Fibroblast of skin of right biceps (primary cell): ENCODE measurements around the gene SLC2A1.

ENCODE experiments used
- DNase-seq: peaks from one replicate; pipeline ENCODE4 v3.0.0-alpha.2; 2013

SLC2A1 gene

DNA sequence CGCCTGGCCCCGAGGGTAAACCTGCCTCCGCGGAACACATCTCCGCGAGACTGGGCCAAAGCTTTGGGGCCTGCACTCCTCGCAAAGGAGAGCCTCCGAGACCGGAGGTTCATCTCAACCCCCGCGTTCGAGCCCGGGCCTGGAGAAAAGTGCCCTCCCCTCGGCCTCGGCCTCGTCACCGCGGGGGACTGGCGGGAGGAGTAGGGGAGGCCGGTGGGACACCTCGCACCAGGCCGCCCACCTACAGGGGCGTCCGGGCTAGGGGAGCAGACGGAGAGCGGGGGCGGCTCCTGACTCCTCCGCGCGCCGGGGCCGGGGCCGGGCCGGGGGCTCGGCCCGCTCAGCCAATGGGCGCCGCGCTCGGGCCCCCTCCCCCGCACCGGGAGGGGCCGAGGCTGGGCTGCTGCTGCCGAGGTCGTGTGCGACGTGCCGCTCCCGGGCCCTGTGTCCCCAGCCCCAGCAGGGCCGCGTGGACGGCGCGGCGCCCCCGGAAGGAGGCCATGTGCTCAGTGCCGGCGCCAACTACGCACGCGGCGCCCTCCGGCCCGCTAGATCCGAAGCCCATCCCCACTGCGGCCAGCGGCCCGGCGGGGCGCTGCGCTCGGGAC is 684 bp downstream of the SLC2A1 start:
- DNase-seq, result peak; percentile 81

DNA sequence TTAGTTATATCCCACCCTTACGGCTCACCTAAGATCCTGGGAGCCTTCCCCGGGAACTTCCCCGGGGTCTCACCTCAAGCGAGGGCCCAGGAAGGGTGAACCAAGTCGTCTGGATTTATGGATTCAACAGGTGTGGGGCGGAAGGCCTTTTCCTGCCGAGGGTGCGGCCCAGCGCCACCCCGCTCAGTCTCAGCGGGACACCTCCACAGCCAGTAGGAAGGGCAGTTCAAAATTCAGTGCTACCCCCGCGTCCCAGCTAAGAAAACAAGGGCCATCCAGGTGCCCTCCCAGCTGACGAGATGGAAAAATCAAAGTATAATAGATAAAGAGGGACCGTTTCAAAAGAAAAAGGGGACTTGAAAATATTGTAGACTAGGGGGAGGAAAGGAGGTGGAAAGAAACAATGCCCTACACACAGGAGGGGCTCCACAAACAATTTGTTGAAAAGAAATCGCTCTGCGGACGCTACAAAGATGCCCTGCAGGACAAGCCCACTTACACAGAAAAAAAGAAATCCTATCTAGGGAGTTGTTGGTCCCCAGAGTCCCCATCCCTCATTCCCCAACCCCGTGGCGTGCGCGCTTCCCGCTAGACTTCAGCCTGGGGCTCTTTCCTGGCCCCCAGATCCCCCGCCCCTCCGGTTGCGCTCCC is 1.3 kb downstream of the SLC2A1 start:
- no peak for DNase-seq

DNA sequence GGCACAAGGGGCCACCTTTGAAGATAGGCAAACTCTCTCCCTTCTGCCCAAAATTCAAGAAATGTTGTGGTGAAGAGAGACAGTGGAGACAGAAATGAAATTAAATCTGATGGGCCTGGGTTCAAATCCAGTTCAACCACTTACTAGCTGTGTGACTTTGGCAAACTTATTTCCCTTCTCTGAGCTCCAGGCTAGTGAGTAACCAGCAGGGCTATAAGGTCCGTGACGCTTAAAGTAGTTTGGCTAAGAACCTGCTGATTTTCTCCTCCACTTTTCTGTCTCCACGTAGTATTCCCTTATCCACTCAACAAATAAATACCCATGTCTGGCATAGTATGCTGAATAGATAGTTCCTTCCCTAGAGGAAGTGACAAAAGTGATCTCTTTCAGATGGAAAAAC is 1.9 kb downstream of the SLC2A1 start:
- no peak for DNase-seq

DNA sequence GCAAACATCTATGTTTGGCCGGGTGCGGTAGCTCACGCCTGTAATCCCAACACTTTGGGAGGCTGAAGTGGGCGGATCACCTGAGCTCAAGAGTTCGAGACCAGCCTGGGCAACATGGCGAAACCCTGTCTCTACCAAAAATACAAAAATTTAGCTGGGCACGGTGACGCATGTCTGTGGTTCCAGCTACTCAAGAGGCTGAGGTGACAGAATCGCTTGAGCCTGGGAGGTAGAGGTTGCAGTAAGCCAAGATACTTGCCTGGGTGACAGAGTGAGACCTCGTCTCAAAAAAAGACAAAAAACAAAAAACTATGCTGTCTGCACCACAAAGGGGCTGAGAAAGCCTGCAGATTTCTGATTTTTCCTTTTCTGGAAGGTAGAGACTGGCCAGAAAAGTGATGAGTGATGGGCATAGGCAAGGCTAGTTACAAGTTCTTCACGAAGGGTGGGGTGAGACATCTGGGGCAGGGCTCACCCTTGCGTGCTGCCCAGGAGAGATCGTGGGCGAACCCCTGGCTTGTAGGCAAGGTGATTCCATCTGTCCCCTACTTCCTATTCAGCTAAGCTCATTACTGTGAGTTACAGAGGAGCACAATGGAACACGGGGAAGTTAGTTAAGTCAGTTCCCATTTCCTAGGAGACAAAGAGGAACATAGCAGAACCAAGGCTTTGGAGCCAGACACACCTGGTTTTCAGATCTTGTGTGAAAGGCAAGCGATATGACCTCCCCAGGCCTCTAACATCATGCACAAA is 3.2 kb downstream of the SLC2A1 start:
- no peak for DNase-seq

DNA sequence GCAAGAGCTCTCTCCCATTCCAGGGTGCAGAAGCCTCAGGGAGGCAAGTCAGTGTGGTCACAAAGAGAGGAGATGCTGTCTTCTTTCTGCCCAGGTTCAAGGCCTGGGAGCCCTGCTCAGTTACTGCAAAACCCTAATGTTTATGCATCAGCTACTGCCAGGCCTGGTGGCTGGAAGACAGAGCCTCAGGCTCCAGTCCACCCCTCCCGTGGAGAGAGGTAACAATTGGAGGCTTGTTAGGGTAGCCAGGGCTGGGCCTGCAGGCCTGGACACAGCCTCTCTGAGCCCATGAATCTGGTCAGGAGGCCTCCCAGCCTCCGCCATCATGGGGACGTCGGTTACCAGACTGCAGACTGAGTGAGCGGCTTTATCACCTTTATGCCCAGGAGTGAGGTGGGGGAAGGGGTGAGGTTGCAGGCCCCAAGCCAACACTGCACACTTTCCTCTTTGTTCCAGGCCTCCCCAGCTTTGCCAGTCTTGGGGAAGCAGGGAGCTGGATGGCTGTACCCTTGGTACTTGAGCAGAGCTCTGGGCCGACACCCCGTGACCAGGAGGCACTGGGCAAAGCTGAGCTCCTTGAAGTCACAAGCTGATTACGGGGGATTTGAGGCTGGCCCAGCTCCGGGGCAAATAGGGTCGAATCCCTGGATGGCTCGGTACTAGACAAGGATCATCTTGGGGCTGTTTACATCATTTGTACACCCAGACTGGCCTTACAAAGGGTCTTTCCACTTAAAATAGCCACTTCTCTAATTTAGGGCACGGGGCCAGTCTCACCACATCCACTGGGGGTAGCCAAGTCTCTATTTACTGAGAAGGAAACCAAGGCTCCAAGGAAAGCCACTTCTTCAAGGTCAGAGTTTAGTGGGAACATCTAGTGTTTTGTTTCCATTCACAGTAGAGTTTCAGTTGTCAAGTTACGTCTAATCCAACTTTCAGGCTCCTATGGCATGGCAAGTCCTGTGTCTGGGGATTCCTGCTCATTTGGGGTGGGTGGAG is 5.2 kb downstream of the SLC2A1 start:
- no peak for DNase-seq

DNA sequence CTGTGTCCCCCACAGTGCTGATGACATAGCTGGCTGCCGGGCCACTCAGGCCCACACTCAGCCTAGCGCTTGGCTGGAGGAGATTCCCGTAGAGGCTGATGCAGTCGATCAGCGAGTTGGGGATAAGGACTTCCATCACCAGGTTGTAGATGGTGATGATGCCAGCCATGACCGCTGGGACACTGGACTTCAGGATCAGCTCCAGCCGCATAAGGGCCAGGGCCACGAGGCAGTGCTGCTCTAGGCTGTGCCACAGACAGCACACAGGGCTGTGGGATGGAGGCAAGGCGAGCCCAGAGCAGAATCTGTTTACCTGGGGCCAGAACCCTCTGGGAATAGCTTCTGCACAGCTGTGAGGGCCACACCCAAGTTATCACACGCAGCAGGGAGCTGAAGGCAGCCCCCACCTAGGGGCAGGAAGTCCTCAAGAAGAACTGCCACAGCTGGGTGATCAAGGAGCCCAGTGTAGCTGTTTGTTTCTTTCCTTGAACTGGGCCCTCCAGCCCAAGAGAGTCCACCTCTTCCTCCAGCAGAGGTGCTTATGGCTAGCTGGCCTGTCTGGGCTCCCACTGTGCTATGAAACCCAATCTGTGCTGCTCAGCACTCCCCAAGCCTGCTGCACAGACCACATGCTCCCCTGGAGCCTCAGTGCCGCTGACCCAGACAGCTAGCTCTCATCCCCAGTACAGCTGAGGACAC is 6.2 kb downstream of the SLC2A1 start:
- DNase-seq, result no peak

DNA sequence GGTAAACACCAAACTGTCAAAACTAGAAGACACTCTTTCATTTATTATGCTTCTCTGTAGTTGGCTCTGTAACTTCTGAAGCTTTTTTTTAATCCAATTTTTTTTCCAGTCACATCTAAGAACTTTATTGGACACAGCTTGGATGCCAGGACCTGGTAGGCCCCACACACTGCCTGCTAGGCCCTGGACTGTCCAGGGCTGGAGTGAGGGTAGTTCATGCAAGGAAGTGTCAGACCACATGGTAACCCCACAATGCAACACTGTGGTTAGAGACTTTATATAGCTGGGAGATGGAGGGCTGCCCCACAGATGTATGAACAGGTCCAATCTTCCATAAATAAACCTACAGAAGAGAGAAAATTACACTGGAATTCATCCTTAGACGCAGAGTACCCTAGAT is 7.1 kb downstream of the SLC2A1 start:
- no peak for DNase-seq

DNA sequence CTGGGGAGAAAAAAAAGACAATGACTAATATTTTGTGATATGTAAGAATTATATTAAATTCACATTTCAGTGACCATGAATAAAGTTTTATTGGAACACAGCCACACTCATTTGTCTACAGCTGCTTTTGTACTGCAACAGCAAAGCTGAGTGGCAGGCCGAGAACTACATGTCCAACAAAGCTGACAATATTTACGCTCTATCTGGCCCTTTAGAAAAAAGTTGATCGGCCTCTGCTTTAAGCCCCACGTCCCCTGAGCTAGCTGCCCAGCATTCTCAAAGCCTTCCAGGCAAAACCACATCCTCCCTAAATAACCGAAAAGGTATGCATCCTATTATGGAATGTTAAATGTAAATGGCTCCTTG is 8.6 kb downstream of the SLC2A1 start:
- DNase-seq, result peak; percentile 89

DNA sequence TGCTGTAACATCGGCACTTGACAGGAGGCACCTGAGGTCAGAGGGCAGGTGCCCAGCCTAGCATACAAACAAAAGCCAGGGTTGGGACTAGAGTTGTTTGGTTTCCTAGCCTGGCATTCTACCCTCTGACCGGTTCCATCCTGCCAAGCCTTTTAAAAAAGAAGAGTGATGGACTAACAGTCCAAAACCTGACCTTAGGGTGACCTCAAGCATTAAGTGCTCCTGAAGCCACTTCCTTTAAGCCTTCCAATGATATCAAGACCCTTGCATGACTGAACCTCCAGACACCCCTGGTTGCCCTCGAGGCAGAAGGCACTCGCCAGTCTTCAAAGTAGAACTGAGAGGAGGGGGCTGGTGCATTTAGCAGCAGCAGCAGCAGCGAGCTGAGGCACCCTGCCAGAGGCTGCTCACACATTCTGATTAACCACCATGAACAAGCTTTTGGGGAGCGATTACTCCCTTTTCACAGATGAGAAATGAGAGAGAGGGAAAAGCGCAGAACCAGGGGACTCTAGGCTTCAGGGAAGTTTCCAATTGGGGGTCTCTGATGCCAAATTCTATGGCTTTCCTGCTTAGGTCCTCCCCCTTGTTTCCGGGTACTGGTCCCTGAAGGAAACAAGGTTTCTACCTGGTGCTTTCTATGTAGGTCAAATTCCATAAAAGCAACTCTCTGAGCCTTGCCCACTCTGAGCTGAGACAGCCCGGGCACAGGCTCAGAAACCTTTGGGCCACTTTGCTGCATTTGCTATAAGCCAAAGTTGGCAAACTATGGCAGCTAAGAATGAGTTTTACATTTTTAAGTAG is 9.2 kb downstream of the SLC2A1 start:
- DNase-seq, result peak; percentile 30

DNA sequence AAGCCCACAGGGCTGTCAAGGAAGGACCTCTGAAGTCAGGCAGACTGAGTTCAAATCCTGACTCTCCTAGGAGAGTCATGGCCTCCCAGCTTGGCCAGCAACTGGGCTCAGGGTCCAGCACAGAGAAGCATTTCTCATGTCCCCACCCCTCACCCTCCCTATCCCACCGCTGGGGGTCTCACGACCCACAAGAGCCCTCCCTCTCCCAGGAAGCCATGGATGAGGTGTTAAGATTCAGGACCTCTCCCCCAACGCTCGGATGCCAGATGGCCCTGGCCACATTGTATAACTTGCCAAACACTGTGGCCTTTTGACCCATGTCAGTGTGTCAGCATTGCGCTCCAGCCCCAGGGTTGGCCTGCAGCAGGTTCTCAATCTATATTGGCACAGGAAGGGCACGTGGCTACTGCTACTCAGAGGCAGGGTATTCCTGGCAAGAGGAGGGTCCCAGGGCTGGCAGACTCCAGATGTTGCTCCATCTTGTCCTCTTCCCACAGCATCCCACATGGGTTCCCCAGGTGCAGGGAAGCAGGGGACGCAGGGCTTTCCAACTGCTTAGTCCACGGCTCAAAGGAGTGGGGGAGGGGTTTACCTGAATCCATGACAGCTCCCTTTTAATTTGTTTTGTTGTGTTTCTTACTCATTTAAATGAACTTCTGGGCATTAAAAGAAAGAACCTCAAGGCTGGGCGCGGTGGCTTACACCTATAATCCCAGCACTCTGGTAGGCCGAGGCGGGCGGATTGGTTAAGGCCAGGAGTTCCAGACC is 10.5 kb downstream of the SLC2A1 start:
- no peak for DNase-seq

DNA sequence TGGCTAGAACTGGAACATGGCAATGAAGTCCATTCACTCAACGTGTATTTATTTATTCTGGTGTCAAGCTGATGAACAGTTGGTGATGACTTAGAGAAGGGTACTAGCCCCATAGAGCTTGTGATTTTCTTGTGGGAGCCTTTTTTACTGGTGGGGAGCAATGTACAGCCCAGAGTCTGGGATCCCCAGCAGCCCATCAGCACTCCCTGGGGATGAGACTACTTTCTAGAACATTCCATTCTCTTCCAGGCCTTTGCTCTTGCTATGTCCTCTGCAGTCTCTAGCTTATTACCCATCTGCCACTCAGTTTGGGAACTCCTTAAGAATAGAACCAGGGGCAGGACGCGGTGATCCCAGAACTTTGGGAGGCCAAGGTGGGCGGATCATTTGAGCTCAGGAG is 11.6 kb downstream of the SLC2A1 start:
- DNase-seq, result no peak

DNA sequence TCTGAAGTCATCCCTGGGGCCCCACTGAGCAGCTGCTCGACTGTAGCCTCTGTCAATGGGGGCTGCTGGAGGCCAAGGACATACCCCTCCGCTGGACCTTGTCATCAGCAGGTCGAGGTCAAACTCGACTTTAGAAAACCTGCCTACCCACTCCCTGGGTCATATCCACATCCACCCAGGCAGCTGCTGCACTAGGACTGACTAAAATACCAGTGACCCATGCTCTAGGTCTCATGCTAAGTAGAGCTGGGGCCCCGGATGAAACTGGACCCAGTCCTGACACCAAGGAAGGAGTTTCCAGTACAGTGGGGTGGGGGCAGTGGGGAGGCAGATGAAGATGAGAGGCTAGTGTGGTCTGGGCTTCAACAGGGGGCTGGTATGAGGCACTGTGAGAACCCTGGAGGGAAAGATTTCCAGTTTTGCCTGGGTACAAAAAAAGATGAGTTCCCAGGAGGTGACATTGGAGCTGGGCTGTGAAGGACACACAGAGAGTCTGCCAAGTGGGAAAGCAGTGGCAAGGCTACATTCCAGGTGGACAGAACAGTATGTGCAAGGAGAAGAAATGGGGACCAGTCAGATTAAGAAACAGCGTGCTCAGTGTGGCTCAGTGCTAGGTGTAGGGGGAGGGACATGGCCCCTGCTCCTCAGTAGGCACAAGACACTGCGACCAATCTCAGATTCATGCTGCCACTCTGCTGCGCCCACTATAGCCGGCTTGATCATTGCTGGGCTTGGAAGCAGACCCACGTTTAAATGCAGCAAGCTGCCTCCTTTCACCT is 12.4 kb downstream of the SLC2A1 start:
- DNase-seq, result no peak

DNA sequence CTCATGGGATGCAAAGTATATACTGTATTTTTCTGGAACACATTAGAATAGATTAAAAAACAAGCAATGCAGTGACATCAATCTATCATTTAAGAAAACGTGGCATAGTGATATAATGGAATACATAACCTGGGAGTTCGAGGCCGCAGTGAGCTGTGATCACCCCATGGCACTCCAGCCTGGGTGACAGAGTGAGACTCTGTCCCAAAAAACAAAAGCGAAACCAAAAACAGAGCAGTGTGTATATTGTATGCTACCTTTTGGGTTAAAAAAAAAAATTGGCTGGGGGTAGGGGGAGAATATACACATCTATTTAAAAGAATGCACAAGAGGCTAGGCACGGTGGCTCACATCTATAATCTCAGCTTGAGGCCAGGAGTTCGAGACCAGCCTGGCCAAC is 13.5 kb downstream of the SLC2A1 start:
- DNase-seq, result no peak

DNA sequence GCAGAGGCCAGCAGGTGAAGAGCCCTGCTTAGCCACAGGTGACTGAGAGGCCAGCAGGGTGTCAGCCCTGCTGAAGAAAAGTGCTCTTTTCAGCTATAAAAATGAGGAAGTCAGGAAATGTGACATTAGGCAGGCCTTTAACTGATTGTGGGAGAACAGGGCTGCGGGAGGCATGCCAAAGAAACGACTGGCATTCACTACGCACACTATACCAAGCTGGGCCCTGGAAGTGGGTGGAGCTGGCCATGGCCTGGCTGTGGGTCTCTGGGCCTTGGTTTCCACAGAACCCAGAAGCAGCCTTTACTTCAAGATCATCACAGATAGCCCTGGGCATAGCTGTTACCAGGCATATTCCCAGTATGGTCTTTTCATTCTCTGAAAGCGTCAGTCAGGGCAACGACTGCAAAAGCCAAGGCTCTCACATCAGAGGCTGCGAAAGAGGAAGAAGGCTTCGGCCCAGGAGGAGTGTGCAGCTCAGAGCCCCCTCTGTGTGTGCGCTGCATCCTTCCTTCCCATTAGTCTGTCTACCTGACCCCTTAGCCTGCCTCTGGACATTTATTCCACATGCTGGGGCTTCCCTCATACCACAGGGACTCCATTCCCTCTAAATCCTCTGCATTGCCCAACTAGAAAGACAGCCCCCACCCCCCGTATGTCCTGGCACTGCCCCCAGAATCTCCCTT is 14.3 kb downstream of the SLC2A1 start:
- no peak for DNase-seq

DNA sequence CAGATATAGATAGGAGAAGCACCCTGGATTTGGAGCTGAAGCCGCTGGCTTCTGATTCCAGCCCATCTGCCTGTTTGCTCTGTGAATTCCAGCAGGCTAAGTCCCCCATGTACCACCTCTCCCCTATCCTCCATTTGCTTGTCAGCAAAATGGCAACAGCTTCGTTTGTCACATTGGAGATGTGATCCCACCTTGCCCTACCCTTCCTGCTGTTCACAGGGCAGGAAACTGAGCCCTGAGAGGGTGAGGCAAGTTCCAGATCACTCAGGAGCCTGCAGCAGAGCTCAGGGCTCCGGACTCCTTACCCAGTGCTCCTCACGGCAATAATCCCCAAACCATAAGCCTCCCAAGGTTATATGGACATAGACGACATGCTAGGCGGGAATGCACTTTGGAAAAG is 14.9 kb downstream of the SLC2A1 start:
- no peak for DNase-seq

DNA sequence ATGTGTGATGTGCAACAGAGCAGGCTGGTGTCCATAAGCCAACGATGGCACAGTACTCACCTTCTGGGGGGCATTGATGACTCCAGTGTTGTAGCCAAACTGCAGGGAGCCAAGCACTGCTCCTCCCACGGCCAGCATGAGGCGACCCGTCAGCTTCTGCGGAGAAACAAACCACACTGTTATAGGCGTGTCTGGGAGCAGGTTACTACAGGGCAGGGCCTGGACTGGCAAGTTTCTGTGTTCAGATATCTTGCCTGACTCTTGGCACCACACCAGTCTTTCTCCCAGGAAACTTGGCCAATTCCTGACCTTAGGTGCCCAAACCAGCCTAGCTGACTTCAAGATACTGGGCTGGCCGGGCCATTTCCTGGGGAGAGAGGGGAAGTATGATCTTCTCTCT is 15.5 kb downstream of the SLC2A1 start:
- DNase-seq, result no peak

DNA sequence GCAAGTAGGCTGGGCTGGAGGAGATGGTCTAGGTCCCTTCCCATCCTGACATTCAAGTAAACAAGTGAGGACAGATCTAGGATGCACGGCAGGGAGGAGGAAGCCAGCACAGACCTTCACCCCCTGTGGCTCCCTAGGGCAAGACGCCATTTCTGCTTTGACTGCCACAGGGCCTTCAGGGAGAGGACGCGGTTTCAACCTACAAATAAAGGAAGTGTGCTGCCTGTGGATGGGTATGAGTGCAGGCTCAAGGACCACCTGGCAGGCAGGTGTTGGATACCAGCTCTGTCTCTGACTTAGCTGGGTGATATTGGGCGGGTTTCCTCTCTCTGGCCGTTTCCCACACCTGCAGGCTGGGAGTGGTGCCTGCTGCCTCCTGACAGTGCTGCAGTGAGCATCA is 16.2 kb downstream of the SLC2A1 start:
- no peak for DNase-seq

DNA sequence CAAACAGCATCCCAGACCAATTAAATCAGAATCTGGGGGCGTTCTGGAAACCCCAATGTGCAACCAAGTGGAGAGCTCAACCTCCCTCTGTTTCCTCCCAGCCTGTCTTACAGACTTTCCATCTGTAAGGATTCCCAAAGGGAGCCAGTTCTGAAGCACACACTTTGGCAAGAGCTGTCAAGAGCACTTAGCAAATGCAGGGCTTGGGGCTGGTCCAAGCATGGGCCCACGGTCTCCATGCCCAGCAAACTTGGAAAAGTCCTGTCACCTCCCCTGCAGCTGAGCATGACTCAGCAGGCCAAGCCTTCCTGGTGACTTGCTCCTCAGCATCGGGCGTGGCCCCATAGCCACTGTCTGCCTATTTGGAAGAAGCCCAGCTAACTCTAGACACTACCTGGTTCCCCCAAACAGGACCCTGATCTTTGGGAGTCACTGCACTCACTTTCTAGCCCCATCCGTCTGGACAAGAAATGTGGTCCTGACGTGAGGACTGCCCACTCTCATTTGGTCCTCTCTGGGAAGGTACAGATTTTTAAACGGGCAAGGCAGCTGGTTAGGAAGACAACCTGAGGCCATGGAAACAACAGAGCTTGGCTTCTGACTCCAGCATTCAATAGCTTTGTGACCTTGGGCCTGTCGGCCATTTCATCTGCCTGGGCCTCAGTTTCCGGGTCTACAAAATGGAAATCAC is 16.9 kb downstream of the SLC2A1 start:
- DNase-seq, result peak; percentile 91
